ENCODE data around the gene RC3H2.

The RC3H2 gene

GRCh38 chr9:122797316-122798063, 107.7 kb downstream of the RC3H2 start:
- DNase-seq: no peak
